SH-SY5Y (cell line): ENCODE data around the gene ARIH1.

Experiments used
- GATA2 ChIP-seq: IDR thresholded peaks from 2 replicates; pipeline ENCODE4 v1.6.1; 2011; ENCODE audit warnings: mild to moderate bottlenecking, low read depth, low read length
- GATA3 ChIP-seq: IDR thresholded peaks from 2 replicates; pipeline ENCODE4 v1.6.1; 2011; ENCODE audit warnings: low read depth, mild to moderate bottlenecking, low read length, moderate library complexity

Gene ARIH1

GRCh38 chr15:72474912-72475628, 940 bp downstream of the ARIH1 start:
- TF ChIP-seq GATA3, result no peak
- no peak for TF ChIP-seq GATA2

GRCh38 chr15:72475674-72476073, 1.5 kb downstream of the ARIH1 start:
- TF ChIP-seq GATA2 (no peak), GATA3 (no peak)

GRCh38 chr15:72481015-72481659, 7.0 kb downstream of the ARIH1 start:
- no peak for TF ChIP-seq GATA2
- TF ChIP-seq GATA3, result no peak

- TF ChIP-seq GATA3 (no peak), GATA2 (no peak)
Observed at GRCh38 chr15:72482275-72482674, 8.1 kb downstream of the ARIH1 start.

GRCh38 chr15:72483279-72483678, 9.1 kb downstream of the ARIH1 start:
- TF ChIP-seq GATA3, result no peak
- TF ChIP-seq GATA2, result no peak

- TF ChIP-seq GATA2, result no peak
- no peak for TF ChIP-seq GATA3
Observed at GRCh38 chr15:72486144-72486543, 12.0 kb downstream of the ARIH1 start.

- TF ChIP-seq GATA3, result no peak
- no peak for TF ChIP-seq GATA2
Observed at GRCh38 chr15:72487070-72487797, 13.1 kb downstream of the ARIH1 start.

- TF ChIP-seq GATA2, result no peak
- TF ChIP-seq GATA3, result no peak
Observed at GRCh38 chr15:72488558-72488957, 14.4 kb downstream of the ARIH1 start.

- no peak for TF ChIP-seq GATA3
- TF ChIP-seq GATA2, result no peak
Observed at GRCh38 chr15:72489943-72490554, 15.9 kb downstream of the ARIH1 start.

GRCh38 chr15:72491768-72492167, 17.6 kb downstream of the ARIH1 start:
- TF ChIP-seq GATA2, result no peak
- no peak for TF ChIP-seq GATA3

GRCh38 chr15:72492733-72493132, 18.6 kb downstream of the ARIH1 start:
- no peak for TF ChIP-seq GATA3

- TF ChIP-seq GATA2, result no peak
- no peak for TF ChIP-seq GATA3
Observed at GRCh38 chr15:72493220-72493619, 19.1 kb downstream of the ARIH1 start.

- no peak for TF ChIP-seq GATA3
- TF ChIP-seq GATA2, result no peak
Observed at GRCh38 chr15:72495007-72495406, 20.9 kb downstream of the ARIH1 start.

- TF ChIP-seq GATA2 (no peak), GATA3 (no peak)
Observed at GRCh38 chr15:72496783-72497182, 22.7 kb downstream of the ARIH1 start.

GRCh38 chr15:72497402-72497801, 23.3 kb downstream of the ARIH1 start:
- TF ChIP-seq GATA3, result no peak
- TF ChIP-seq GATA2, result no peak

GRCh38 chr15:72502220-72502809, 28.2 kb downstream of the ARIH1 start:
- no peak for TF ChIP-seq GATA2
- no peak for TF ChIP-seq GATA3
